NK-92 treated with Interleukin-12 subunit alpha and Interleukin-12 subunit beta, amount 100 ng/mL, for 24 hours (cell line): ENCODE results near the gene SERPINF2.
"Not testable (repeated sequence)": the region's sequence is repeated elsewhere in the genome, so short reads cannot be mapped to it uniquely, and the experiment has no call there.

Experiments used
- DNase-seq: peaks from one replicate; lab custom pipeline; 2025; lab: John Stamatoyannopoulos, UW

SERPINF2 gene

DNA sequence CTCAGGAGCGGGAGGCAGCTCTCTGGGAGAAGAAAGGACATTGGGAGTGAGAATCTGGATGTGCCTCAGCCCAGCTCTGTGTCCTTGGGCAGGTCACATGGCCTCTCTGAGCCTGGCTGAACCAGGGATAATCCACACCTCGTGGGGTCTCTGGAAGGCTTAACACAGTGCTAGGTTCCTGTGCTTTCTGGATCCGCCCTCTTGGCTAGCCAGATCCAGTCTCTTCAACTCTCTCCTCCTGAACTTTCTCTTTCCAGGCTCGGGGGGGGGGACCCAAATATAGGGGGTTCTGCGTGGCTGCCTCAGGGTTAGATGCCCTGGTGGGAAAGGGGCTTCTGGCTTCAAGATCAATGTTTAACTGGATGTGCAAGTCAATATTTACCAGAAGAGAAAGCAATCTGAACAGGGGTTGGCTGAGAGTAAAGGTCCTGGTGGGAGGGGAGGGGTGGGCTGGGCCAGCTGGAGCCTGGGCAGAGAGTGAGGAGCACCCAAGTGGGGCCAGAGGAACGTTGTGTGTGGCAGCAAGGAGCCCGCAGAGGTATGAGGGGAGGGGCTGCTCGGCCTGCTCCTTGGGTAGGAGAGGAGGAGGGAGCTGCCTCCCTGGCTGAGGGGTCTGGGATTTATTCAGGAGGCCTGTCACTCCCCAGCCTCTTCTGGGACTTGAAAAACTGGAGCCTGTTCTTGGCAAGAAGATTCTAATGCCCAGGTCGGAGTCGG is at the start of gene SERPINF2:
Gene SERPINF2, plus strand, starts transcription at position 501 of the 717 bp plus-strand sequence. CDS start 2,125 bp downstream, outside the sequence.
- DNase-seq, result no peak

- no peak for DNase-seq
These were observed 49.3 kb upstream of the SERPINF2 start for GRCh38 chr17:1693339-1693738.

DNA sequence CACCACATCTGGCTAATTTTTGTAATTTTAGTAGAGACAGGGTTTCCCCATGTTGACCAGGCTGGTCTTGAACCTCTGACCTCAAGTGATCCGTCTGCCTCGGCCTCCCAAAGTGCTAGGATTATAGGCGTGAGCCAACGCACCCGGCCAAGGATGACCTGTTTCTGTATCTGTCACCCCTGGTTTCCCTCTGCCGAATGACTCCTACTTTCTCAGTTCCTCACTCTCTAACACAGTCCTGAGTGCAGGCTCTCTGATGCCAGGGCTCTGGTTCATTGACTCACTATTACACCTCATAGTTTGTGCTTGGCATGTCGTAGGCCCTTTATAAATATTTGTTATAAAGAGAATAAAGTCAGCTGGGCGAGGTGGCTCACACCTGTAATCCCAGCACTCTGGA is 47.3 kb upstream of the SERPINF2 start:
- no peak for DNase-seq

GRCh38 chr17:1697681-1698080 is 45.0 kb upstream of the SERPINF2 start:
- no peak for DNase-seq

GRCh38 chr17:1699891-1700290 is 42.8 kb upstream of the SERPINF2 start:
- not testable (repeated sequence) for DNase-seq

- no peak for DNase-seq
These were observed 39.6 kb upstream of the SERPINF2 start for GRCh38 chr17:1703063-1703462.

- no peak for DNase-seq
These were observed 37.7 kb upstream of the SERPINF2 start for GRCh38 chr17:1705004-1705403.

GRCh38 chr17:1707107-1707506 is 35.6 kb upstream of the SERPINF2 start:
- DNase-seq, result no peak

- not testable (repeated sequence) for DNase-seq
These were observed 33.8 kb upstream of the SERPINF2 start for GRCh38 chr17:1708791-1709346.

GRCh38 chr17:1709403-1709951 is 33.2 kb upstream of the SERPINF2 start:
- no peak for DNase-seq

GRCh38 chr17:1709971-1710806 is 32.5 kb upstream of the SERPINF2 start, which contains the start of gene TLCD2:
Gene TLCD2, minus strand, starts transcription at chr17:1710377. Its CDS starts 135 bp downstream, at chr17:1710242.
- no peak for DNase-seq

GRCh38 chr17:1710807-1711553 is 31.7 kb upstream of the SERPINF2 start:
- DNase-seq, result no peak

DNA sequence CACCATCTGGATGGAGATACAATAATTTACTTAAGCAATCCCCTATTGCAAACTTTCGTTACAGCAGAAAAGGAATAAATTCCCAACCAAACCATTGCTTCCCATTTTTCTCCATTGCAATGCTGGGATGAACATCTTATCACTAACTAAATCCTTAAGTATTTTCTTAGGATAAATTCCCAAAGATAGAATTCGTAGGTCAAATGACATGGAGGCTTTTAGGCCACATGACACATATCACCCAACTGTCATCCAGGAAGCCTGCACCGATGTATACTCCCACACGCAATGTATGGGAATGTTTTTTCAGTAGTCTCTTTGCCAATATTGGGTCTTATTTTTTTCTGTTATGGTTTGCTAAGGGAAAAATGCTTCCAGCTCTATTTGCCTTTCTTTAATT is 30.9 kb upstream of the SERPINF2 start:
- no peak for DNase-seq

DNA sequence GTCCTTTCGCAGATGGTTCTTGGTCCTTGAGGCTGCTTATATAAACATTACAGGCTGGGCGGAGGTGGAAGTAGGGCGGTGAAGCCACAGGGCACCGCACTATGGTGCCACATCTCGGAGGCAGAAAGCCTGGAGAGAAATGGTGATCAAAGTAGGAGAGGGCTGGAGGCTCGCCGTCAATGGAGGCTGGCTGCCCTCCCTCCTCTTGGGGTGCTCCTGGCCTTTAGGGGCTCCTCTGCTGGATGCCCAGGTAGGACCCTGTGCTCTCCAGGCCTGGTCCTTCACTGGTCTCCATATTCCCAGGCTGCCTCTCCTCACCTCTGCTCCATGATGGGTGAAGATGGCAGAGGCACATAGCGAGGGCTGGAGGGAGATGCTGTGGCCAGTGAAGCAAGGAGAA is 30.4 kb upstream of the SERPINF2 start:
- DNase-seq, result no peak

- no peak for DNase-seq
These were observed 29.4 kb upstream of the SERPINF2 start for GRCh38 chr17:1713160-1713877.

DNA sequence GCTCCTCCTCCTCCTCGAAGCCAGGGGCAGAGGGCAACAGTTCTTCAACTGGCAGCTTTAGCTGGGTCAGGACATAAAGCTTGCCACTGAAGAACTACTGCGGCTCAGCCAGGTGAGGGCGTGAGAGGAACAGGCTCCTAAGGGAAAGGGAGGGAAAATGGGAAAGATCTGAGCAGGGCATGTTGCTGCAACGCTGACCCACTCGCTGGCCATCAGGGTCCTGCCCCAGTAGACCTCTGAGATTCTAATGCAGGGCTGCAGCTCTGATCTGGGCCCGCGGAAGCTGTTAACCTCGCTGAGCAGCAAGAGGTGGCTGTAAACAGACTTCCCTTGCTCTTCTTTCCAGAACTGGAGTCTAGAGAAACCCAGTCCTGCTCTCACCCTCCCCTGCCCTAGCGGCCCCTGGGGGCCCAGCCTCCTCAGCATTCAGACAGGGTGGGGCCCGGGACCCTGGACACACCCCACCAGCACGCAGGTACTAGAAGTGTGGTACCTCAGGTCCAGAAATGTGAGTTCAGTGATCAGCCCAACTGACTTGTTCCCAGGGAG is 28.7 kb upstream of the SERPINF2 start:
- no peak for DNase-seq

- no peak for DNase-seq
These were observed 28.2 kb upstream of the SERPINF2 start for GRCh38 chr17:1714427-1714979.

GRCh38 chr17:1714980-1715802 is 27.5 kb upstream of the SERPINF2 start:
- DNase-seq, result no peak

DNA sequence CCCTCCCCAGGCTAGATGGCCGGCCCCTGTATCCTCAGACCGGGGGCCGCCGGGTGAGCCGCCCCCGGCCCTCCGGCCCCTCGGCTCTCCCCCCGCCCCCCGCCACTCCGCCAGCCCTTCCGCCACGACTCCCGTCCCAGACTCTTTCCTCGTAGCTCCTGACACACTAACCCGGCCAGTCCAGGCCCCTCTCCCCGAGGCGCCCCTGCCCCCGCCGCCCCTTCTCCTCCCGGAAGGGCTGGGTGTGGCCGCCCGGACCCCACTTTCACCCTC is 26.9 kb upstream of the SERPINF2 start:
- DNase-seq, result no peak
